Glutamatergic neuron (in vitro differentiated cells): ENCODE results near the gene IGFL2. TPM values are rescaled to one million over a fixed set of nuclear protein-coding genes. Genes with fewer than 3 reads are reported as not detected.
"Not testable (repeated sequence)": the region's sequence is repeated elsewhere in the genome, so short reads cannot be mapped to it uniquely, and the experiment has no call there.

Experiments used
- DNase-seq: peaks from one replicate; pipeline ENCODE4 v3.0.0; 2022
- H3K27ac Mint-ChIP-seq: one replicate; pipeline ENCODE4 v1.8.0; 2020; ENCODE audit warnings: mild to moderate bottlenecking, mixed read lengths, inconsistent platforms; ENCODE audit not compliant: unreplicated experiment
- H3K27me3 Mint-ChIP-seq: one replicate; pipeline ENCODE4 v1.8.0; 2020; ENCODE audit warnings: mild to moderate bottlenecking, moderate library complexity, mixed read lengths, inconsistent platforms; ENCODE audit not compliant: unreplicated experiment
- H3K36me3 Mint-ChIP-seq: one replicate; pipeline ENCODE4 v1.8.0; 2020; ENCODE audit warnings: mild to moderate bottlenecking, mixed read lengths, inconsistent platforms; ENCODE audit not compliant: unreplicated experiment
- H3K4me1 Mint-ChIP-seq: one replicate; pipeline ENCODE4 v1.8.0; 2020; ENCODE audit warnings: mild to moderate bottlenecking, low read depth, mixed read lengths, inconsistent platforms; ENCODE audit not compliant: unreplicated experiment
- H3K4me3 Mint-ChIP-seq: one replicate; pipeline ENCODE4 v1.8.0; 2020; ENCODE audit warnings: mild to moderate bottlenecking, mixed read lengths, inconsistent platforms; ENCODE audit not compliant: unreplicated experiment
- H3K9me3 Mint-ChIP-seq: one replicate; pipeline ENCODE4 v1.8.0; 2020; ENCODE audit warnings: mild to moderate bottlenecking, moderate library complexity, mixed read lengths, inconsistent platforms; ENCODE audit not compliant: unreplicated experiment
- CTCF ChIP-seq: fragments of 200-600 bp; sonication (generic); IDR thresholded peaks from one replicate; pipeline ENCODE4 v1.5.0; 2021; ENCODE audit not compliant: partially characterized antibody, unreplicated experiment
- total RNA-seq: library from RNA; stranded (reverse); fragmentation: NEBNext Ultra II Directional; extraction: Animal tissue kit (Norgen Biotek cat#: 25700); gene quantifications from one replicate; pipeline ENCODE4 v1.2.1, GENCODE V29; 2021; ENCODE audit not compliant: unreplicated experiment

The IGFL2 gene
- total RNA-seq, 1 donor from 2014 or later: not detected

GRCh38 chr19:46150606-46151005 lies 2.6 kb downstream of the IGFL2 start:
- no peak for DNase-seq
- Mint-ChIP-seq H3K27me3 (peaks cover 1% of the 10 kb centered on the region), H3K4me1 (peaks cover 3% of the 10 kb centered on the region), H3K27ac (no peak overlapping the region), H3K36me3 (no peaks in the 10 kb centered on the region), H3K4me3 (no peak overlapping the region), H3K9me3 (no peaks in the 10 kb centered on the region)
- TF ChIP-seq CTCF: no peak

- TF ChIP-seq CTCF: no peak
- H3K4me3 Mint-ChIP-seq: no peak overlapping the region
- H3K4me1 Mint-ChIP-seq: peaks cover 3% of the 10 kb centered on the region
- no peaks in the 10 kb centered on the region for H3K9me3 Mint-ChIP-seq
- H3K36me3 Mint-ChIP-seq: no peaks in the 10 kb centered on the region
- peaks cover 1% of the 10 kb centered on the region for H3K27me3 Mint-ChIP-seq
- no peak for DNase-seq
- H3K27ac Mint-ChIP-seq: no peak overlapping the region
Measured at GRCh38 chr19:46155237-46155636, 7.2 kb downstream of the IGFL2 start.

- DNase-seq: no peak
- peaks cover 2% of the 10 kb centered on the region for H3K9me3 Mint-ChIP-seq
- TF ChIP-seq CTCF: no peak
- H3K4me1 Mint-ChIP-seq: no peaks in the 10 kb centered on the region
- no peak overlapping the region for H3K4me3 Mint-ChIP-seq
- peaks cover 1% of the 10 kb centered on the region for H3K27me3 Mint-ChIP-seq
- H3K27ac Mint-ChIP-seq: no peak overlapping the region
- peaks cover 13% of the 10 kb centered on the region for H3K36me3 Mint-ChIP-seq
Measured at GRCh38 chr19:46159418-46160232, 11.6 kb downstream of the IGFL2 start.

- Mint-ChIP-seq H3K36me3 (peaks cover 13% of the 10 kb centered on the region), H3K4me1 (no peaks in the 10 kb centered on the region), H3K27me3 (peaks cover 1% of the 10 kb centered on the region), H3K27ac (no peak overlapping the region), H3K4me3 (no peak overlapping the region), H3K9me3 (peaks cover 2% of the 10 kb centered on the region)
- TF ChIP-seq CTCF: no peak
- DNase-seq: no peak
Measured at GRCh38 chr19:46160233-46160775, 12.3 kb downstream of the IGFL2 start.

- DNase-seq, H3K4me3 Mint-ChIP-seq, H3K27ac Mint-ChIP-seq, H3K9me3 Mint-ChIP-seq, H3K4me1 Mint-ChIP-seq, H3K27me3 Mint-ChIP-seq: not testable (repeated sequence)
- peaks cover 13% of the 10 kb centered on the region for H3K36me3 Mint-ChIP-seq
Measured at GRCh38 chr19:46161642-46162257, 13.7 kb downstream of the IGFL2 start.
